PFSK-1 (cell line): ENCODE measurements around the gene CCDC63.

Experiments
- FOXP2 ChIP-seq: optimal IDR thresholded peaks from 2 replicates; pipeline ENCODE3; 2011; ENCODE audit warnings: borderline replicate concordance, control low read depth, inconsistent platforms; ENCODE audit not compliant: insufficient read depth; ENCODE audit errors: extremely low read length, extremely low read depth
- POLR2AphosphoS5 ChIP-seq: IDR thresholded peaks from 2 replicates; pipeline ENCODE4 v1.6.1; 2012; ENCODE audit warnings: low read depth, mild to moderate bottlenecking, control low read depth, low read length, moderate library complexity
- SIN3A ChIP-seq: IDR thresholded peaks from 2 replicates; pipeline ENCODE4 v1.6.1; 2012; ENCODE audit warnings: mild to moderate bottlenecking, low read length, moderate library complexity, borderline replicate concordance; ENCODE audit not compliant: insufficient read depth
- TAF1 ChIP-seq: IDR thresholded peaks from 2 replicates; pipeline ENCODE4 v1.6.1; 2012; ENCODE audit warnings: low read length, control low read depth, borderline replicate concordance; ENCODE audit not compliant: insufficient read depth
- TF ChIP-seq, protein P1 (sequence below), 2 experiments: IDR thresholded peaks; 2 replicates each; pipeline versions ENCODE4 v1.6.1 to v1.8.0; 2011 to 2012; ENCODE audit warnings: low read depth in 2 of 2, low read length in 2 of 2, control low read depth in 1 of 2, inconsistent platforms in 1 of 2, mild to moderate bottlenecking in 1 of 2, moderate library complexity in 1 of 2; ENCODE audit not compliant: insufficient read depth in 1 of 2

Gene CCDC63

DNA sequence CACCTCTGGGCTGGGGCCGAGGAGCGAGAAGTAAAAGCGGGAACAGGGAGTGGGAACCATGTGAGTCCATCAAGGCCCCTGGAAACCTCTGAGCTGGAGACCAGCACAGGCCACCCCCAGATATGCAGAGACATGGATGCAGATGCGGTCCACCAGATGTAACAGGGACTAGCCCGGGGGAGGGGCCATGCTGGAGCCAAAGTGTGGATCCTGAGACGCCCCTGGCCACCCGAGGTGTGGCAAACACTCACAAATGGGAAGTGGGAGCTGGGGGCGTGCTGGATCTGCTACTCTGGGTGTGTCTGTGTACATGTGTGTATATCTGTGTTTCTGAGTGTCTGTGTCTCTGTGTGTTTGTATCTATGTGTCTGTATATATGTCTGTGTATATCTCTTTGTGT lies 60.8 kb downstream of the CCDC63 start:
- no peak for TF ChIP-seq POLR2AphosphoS5
- TF ChIP-seq, protein P1, sequence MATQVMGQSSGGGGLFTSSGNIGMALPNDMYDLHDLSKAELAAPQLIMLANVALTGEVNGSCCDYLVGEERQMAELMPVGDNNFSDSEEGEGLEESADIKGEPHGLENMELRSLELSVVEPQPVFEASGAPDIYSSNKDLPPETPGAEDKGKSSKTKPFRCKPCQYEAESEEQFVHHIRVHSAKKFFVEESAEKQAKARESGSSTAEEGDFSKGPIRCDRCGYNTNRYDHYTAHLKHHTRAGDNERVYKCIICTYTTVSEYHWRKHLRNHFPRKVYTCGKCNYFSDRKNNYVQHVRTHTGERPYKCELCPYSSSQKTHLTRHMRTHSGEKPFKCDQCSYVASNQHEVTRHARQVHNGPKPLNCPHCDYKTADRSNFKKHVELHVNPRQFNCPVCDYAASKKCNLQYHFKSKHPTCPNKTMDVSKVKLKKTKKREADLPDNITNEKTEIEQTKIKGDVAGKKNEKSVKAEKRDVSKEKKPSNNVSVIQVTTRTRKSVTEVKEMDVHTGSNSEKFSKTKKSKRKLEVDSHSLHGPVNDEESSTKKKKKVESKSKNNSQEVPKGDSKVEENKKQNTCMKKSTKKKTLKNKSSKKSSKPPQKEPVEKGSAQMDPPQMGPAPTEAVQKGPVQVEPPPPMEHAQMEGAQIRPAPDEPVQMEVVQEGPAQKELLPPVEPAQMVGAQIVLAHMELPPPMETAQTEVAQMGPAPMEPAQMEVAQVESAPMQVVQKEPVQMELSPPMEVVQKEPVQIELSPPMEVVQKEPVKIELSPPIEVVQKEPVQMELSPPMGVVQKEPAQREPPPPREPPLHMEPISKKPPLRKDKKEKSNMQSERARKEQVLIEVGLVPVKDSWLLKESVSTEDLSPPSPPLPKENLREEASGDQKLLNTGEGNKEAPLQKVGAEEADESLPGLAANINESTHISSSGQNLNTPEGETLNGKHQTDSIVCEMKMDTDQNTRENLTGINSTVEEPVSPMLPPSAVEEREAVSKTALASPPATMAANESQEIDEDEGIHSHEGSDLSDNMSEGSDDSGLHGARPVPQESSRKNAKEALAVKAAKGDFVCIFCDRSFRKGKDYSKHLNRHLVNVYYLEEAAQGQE (IDR thresholded peaks at IDR 0.05; ENCODE audit: insufficient read depth in 1 of 2, low read depth in 2 of 2, low read length in 2 of 2) = no peak
- TF ChIP-seq TAF1 = no peak
- TF ChIP-seq SIN3A = no peak
- TF ChIP-seq FOXP2 = no peak

DNA sequence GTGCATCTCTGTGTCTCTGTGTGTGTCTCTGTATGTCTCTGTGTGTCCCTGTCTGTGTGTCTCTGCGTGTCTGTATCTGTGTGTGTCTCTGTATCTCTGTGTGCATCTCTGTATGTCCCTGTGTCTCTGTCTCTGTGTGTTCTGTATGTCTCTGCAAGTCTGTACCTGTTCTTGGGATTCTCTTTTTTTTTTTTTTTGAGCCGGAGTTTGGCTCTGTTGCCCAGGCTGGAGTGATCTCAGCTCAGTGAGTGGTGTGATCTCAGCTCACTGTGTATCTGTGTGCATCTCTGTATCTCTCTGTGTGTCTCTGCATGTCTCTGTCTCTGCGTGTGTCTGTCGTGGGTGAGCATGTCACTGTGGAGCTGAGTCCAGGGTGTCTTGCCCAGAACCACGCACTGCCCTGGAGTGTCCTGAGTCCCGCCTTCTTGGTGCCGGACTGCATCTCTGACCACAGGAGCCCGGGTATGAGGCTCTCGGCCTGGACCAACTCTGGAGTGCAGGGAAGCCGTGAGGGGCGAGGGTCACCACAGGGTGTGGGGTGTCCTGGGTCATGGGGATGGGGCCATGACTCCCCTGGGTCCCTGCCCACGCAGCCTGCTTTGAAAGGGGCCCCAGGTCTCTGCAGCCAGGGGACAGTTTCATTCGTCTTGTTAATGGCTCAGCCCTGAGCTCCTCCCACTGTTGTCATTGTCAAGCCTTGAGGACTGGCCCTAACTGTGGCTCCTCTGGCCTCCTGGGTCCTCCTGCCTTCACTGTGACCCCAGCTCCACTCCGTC lies 61.8 kb downstream of the CCDC63 start:
- TF ChIP-seq, protein P1 (IDR thresholded peaks at IDR 0.05; ENCODE audit: insufficient read depth in 1 of 2, low read depth in 2 of 2, low read length in 2 of 2) = no peak
- TF ChIP-seq FOXP2 (no peak), POLR2AphosphoS5 (no peak), TAF1 (no peak), SIN3A (no peak)

DNA sequence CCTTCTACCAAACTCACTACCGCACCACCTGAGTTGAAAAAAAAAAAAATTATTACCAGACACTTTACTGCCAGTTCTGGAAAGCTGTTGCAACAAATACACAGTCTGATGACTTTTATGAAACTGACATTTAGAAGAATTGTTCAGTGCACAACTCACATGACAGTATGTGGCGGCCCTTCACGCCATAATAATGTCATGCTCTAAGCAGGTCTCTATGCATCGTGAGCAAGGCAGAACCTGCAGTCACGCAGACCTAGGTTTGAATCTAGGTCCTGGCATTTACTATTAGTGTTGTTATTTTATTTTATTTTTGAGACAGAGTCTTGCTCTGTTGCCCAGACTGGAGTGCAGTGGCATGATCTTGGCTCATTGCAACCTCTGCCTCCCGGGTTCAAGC lies 65.5 kb downstream of the CCDC63 start:
- TF ChIP-seq TAF1 (no peak), POLR2AphosphoS5 (no peak), SIN3A (no peak), FOXP2 (no peak)
- TF ChIP-seq, protein P1 (IDR thresholded peaks at IDR 0.05; ENCODE audit: insufficient read depth in 1 of 2, low read depth in 2 of 2, low read length in 2 of 2) = no peak

DNA sequence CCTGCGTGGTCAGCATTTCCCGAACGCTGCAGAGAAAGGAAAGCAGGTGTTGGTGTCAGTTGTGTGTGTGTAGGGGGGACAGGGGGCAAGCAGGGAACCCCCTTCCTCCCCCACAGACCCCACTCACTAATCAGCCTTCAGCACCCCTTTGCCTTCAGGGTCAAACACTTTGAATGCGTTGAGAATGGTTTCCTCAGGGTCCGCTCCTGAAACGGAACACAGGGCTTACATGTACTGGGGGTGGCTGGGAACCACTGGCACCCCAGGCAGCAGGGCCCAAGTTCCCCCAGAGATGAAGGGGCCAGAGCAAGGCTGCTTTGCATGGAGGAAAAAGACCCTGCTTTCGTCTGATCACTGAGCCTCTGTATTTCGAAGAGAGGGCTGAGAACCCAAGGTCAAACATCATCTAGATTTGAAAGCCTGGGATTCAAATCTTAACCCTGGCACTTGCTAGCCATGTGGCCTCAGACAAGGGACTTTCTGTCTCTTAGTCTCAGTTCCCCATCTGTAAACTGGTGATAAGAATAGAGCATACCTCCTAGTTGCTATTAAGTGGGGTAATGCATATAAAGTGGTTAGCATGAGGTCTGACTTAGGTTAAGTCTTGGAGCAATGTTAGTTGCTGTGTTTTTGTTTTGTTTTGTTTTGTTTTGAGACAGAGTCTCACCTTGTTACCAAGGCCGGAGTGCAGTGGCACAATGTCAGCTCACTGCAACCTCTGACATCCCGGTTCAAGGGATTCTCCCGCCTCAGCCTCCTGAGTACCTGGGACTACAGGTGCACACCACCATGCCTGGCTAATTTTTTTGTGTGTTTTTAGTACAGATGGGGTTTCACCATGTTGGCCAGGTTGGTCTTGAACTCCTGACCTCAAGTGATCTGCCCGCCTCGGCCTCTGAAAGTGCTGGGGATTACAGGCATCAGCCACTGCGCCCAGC lies 66.6 kb downstream of the CCDC63 start:
- no peak for TF ChIP-seq TAF1
- TF ChIP-seq, protein P1 (IDR thresholded peaks at IDR 0.05; ENCODE audit: insufficient read depth in 1 of 2, low read depth in 2 of 2, low read length in 2 of 2) = no peak
